Lower leg skin (tissue), 4 donors: ENCODE results near the gene IGSF3. TPM values are rescaled to one million over a fixed set of nuclear protein-coding genes. Genes with fewer than 3 reads are reported as not detected.
"Not testable (repeated sequence)": the region's sequence is repeated elsewhere in the genome, so short reads cannot be mapped to it uniquely, and the experiment has no call there.

ENCODE experiments used
- DNase-seq, 2 donors: peaks; one replicate each; pipeline ENCODE4 v3.0.0-alpha.2; 2019; ENCODE audit warnings: low spot score in 2 of 2
- H3K4me3 ChIP-seq: fragments of 200-600 bp; sonication (generic); 2 replicates; pipeline ENCODE4 v1.5.1; 2017; ENCODE audit warnings: mild to moderate bottlenecking, low read depth; ENCODE audit not compliant: poor library complexity, severe bottlenecking
- POLR2A ChIP-seq, 2 donors: fragments of 450-650 bp; IDR thresholded peaks; one replicate each; pipeline ENCODE4 v1.6.1; 2016 to 2017; ENCODE audit warnings: antibody characterized with exemption in 2 of 2, mild to moderate bottlenecking in 1 of 2, moderate library complexity in 1 of 2
- WGBS, 2 donors: methylation state at CpG; one replicate each; pipeline ENCODE4 v1.1.5; 2018; 5-methylcytosine and 5-hydroxymethylcytosine counted together
- intact Hi-C: fragments of 100-400 bp; cut with DNase I; formaldehyde crosslinking; loops from one replicate; pipeline ENCODE4 v1.15.0; 2023; ENCODE audit warnings: low total_unique reads
- total RNA-seq, 4 donors: library from RNA; depleted of rRNA; stranded (reverse); fragments of >200 nt; gene quantifications; one replicate each; pipeline ENCODE4 v1.1.0, GENCODE V29; 2016
- TF ChIP-seq, protein P1 (sequence below), 3 donors: fragments of 450-650 bp; IDR thresholded peaks; one replicate each; pipeline ENCODE4 v1.5.1; 2016; ENCODE audit warnings: antibody characterized with exemption in 3 of 3, mild to moderate bottlenecking in 3 of 3, moderate library complexity in 2 of 3

The IGSF3 gene
- total RNA-seq, 4 donors from 2014 or later: 51.1 to 61.0 (median 57.1) TPM

DNA sequence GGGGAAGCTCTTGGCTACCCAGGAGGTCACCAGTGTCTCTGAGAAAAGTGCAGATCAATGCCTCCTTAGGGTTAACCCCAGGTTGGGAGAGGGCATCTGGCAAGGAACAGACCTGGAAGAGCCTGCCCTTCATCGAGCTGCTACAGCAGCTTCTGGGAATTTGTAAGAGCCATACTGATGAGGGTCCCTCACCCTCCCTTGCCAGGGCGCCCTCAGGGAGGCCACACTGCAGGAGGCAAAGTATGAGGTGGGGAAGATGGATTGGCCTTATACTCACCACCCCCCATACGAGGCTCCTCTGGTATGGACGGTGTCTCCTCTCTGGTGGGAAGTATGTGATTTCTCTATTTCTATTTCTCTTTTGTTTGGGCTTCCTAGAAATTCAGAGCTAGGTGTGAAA lies 13.2 kb downstream of the IGSF3 start:
- no peak overlapping the region for H3K4me3 ChIP-seq
- DNase-seq: peak in 1 of 2 donors; percentile 62
- 82 to 86% methylated on average over 4 of the region's 4 CpGs for WGBS, 2 donors
- no peak for TF ChIP-seq POLR2A (IDR thresholded peaks at IDR 0.05)
- TF ChIP-seq, protein P1, sequence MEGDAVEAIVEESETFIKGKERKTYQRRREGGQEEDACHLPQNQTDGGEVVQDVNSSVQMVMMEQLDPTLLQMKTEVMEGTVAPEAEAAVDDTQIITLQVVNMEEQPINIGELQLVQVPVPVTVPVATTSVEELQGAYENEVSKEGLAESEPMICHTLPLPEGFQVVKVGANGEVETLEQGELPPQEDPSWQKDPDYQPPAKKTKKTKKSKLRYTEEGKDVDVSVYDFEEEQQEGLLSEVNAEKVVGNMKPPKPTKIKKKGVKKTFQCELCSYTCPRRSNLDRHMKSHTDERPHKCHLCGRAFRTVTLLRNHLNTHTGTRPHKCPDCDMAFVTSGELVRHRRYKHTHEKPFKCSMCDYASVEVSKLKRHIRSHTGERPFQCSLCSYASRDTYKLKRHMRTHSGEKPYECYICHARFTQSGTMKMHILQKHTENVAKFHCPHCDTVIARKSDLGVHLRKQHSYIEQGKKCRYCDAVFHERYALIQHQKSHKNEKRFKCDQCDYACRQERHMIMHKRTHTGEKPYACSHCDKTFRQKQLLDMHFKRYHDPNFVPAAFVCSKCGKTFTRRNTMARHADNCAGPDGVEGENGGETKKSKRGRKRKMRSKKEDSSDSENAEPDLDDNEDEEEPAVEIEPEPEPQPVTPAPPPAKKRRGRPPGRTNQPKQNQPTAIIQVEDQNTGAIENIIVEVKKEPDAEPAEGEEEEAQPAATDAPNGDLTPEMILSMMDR (IDR thresholded peaks at IDR 0.05): no peak
- intact Hi-C loops: no loop called here

- intact Hi-C loops, DNase-seq, H3K4me3 ChIP-seq: not testable (repeated sequence)
- 86 to 93% methylated on average over 2 of the region's 2 CpGs for WGBS, 2 donors
These were observed 14.9 kb downstream of the IGSF3 start for GRCh38 chr1:116652598-116652997.

DNA sequence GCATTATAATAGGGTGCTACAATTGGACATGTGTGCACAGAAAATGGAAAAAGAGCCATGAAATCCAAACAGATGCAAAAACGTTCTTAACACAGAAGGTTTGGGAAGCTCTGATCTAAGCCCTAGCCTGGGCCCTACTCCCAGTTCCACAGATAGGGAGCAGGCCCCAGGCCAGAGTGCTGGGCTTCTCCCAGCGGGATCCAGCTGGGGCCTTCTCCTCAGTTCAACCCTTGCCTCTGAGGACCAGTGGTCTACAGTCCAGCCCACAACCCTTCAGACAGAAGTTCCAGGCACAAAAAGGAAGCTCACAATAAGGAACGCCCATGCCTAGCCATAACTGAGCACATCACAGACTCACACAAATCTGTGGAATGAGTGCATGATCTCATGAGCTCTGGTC lies 16.8 kb downstream of the IGSF3 start:
- H3K4me3 ChIP-seq, intact Hi-C loops: not testable (repeated sequence)
- 84 to 85% methylated on average over 3 of the region's 3 CpGs for WGBS, 2 donors
- peak in 1 of 2 donors; percentile 42 for DNase-seq

DNA sequence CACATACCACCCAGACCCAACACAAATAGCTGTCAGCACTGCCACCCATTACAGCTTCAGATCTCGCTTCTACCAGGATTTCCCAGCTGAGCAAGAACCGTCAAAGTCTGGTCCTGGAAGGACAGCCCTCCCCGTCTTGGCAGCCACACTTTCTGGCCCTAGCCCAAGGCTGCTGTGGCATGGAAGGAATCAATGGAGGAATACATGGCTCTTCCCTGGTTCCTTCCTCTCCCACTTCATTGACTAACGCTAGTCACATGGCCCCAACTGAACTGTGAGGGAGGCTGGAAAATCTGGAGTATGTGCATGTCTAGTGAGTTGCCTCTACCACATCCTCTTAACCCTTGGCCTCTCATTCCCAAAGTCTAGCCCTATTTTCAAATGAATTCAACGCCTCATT lies 18.5 kb downstream of the IGSF3 start:
- WGBS, 2 donors: 38 to 52% methylated on average over 5 of the region's 5 CpGs
- intact Hi-C loops, H3K4me3 ChIP-seq: not testable (repeated sequence)
- peak in 1 of 2 donors; percentile 77 for DNase-seq

DNA sequence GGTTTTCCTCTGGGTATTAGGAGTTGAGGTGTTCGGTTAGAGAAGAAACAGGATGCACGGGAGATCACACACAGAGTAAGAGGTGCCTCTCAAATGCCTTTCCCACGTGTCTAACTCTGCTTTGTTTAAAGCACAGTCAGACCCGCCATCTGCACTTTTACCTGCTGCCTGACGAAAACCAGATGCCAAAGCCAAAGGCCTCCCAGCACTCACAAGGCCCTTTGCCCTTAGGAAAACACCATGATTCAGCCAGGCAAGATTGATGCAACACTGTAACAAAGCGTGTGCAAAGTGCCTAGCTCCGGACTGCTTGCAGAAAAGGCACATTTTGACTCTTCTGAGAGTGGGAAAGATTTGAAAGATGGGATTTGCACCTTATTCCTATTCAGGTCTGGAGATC lies 19.2 kb downstream of the IGSF3 start:
- H3K4me3 ChIP-seq, intact Hi-C loops: not testable (repeated sequence)
- 59 to 71% methylated on average over 7 of the region's 7 CpGs for WGBS, 2 donors
- DNase-seq: peak in 1 of 2 donors; percentile 31

DNA sequence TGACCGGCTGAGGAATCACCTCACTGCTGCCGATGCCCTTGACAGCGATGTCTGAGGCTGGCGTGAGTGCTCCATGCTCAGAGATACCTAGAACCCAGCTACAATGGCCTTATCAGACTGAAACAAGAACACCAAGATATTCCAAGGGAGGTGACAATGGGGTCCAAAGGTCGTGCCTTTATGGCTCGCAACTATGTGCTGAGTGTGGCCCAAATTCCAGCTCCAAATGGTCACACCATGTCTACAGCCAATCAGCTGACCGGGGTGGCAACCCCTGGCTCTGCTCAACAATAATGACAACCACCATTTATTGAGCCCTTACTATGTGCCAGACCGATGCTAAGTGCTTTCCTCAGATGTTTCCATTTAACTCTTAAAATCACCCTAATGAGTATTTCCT lies 20.3 kb downstream of the IGSF3 start:
- DNase-seq: peak in 1 of 2 donors; percentile 60
- intact Hi-C loops, H3K4me3 ChIP-seq: not testable (repeated sequence)
- WGBS, 2 donors: 89 to 91% methylated on average over 5 to 8 of the region's 8 CpGs

GRCh38 chr1:116646673-116647170 lies 20.8 kb downstream of the IGSF3 start:
- H3K4me3 ChIP-seq, intact Hi-C loops: not testable (repeated sequence)
- WGBS, 2 donors: 37 to 41% methylated on average over 9 of the region's 9 CpGs
- DNase-seq: peak in 1 of 2 donors; percentile 84

GRCh38 chr1:116645802-116646672 lies 21.5 kb downstream of the IGSF3 start:
- WGBS, 2 donors: 36 to 38% methylated on average over 15 to 16 of the region's 16 CpGs
- DNase-seq: peak in 1 of 2 donors; percentile 72
- H3K4me3 ChIP-seq, intact Hi-C loops: not testable (repeated sequence)

DNA sequence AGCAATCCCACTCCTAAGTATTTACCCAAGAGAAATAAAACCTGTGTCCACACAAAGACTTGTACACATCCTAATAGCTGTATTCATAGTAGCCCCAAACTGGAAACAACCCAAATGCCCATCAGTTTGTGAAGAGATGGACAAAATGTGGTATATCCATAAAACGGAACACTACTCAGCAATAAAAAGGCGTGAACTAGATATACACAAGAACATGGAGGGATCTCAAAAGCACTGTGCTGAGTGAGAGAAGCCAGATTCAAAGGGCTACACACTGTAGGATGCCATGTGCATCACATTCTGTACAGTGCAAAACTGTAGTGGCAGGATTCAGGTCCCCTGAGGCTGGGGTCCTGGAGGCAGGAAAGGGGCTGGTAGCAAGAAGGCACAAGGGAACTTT lies 22.5 kb downstream of the IGSF3 start:
- 96 to 97% methylated on average over 2 of the region's 2 CpGs for WGBS, 2 donors
- intact Hi-C loops, H3K4me3 ChIP-seq, DNase-seq: not testable (repeated sequence)

DNA sequence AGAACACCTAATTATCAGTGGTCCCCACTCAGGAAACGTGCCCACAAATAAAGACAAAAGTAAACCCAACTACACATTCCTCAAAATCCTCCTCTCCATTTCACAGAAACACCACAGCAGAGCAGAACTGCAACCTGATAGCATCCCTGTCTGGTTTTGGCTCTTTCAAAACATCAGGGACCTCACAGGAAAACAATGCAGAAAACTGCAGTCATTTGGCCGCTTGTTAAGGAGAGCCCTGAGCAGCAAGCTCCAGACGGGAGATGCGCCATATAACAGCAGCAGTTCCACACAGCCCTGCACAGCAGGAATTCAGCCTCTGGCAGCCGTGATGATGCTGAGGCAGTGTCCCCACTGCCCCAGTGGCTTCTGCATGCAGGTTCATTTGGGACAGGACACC lies 23.4 kb downstream of the IGSF3 start:
- intact Hi-C loops, H3K4me3 ChIP-seq: not testable (repeated sequence)
- DNase-seq: peak in 1 of 2 donors; percentile 10
- WGBS, 2 donors: 67 to 75% methylated on average over 5 of the region's 5 CpGs

- intact Hi-C loops, DNase-seq, H3K4me3 ChIP-seq: not testable (repeated sequence)
- WGBS, 2 donors: 71 to 74% methylated on average over 11 to 12 of the region's 12 CpGs
These were observed 24.2 kb downstream of the IGSF3 start for GRCh38 chr1:116643281-116643751.

GRCh38 chr1:116642311-116643280 lies 24.9 kb downstream of the IGSF3 start:
- WGBS, 2 donors: 66 to 78% methylated on average over 14 of the region's 14 CpGs
- H3K4me3 ChIP-seq, intact Hi-C loops: not testable (repeated sequence)
- peak in 1 of 2 donors; percentile 69 for DNase-seq

GRCh38 chr1:116637583-116637982 lies 29.9 kb downstream of the IGSF3 start:
- intact Hi-C loops, H3K4me3 ChIP-seq: not testable (repeated sequence)
- WGBS, 2 donors: 78 to 92% methylated on average over 1 to 2 of the region's 2 CpGs

More at GRCh38 chr1:116637583-116637982, 29.9 kb downstream of the IGSF3 start:
- DNase-seq: not testable (repeated sequence)
